HCEC 1CT (cell line): Measurements from ENCODE around the gene ABLIM1.
A peak's percentile ranks its signal among the peaks of the same experiment; 100 is the strongest.

Source experiments
- DNase-seq: peaks from one replicate; pipeline ENCODE4 v3.0.0-alpha.2; 2017

The ABLIM1 gene

GRCh38 chr10:114436941-114437340 lies 221.1 kb downstream of the ABLIM1 start:
- DNase-seq = no peak

GRCh38 chr10:114432566-114433093 lies 225.4 kb downstream of the ABLIM1 start:
- peak; percentile 7 for DNase-seq

DNA sequence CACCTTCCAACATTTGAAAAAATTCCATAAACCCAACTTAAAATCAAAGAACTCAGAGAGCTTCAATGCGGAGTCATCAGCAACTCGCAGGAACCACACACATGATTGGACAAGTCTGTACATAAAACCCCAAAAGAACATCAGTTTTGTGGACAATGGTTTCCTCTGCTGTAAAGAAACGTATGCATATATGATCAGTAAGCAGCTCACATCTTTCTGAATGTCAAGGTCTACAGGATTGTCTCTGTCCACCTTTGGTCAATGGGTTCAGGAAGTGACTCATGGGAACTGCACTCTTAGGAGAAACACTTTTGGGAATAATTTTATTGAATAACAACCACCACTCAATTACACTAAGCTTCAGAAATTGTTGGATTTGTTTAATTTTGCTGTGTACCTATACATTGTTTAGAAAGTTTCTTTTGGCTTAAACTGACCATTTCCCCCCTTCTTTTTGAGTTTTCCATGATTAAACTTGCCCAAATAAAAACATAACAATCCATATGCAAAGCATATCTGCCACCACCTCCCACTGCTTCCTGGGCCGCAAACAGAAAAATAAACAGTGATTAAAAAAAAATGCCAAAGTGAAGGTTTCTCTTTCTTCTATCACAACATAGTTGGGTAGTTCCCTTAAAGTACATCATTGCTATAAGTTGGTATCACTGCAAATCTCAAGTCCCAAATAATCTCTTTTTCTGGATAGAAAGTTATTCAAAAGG lies 226.5 kb downstream of the ABLIM1 start:
- DNase-seq = no peak

DNA sequence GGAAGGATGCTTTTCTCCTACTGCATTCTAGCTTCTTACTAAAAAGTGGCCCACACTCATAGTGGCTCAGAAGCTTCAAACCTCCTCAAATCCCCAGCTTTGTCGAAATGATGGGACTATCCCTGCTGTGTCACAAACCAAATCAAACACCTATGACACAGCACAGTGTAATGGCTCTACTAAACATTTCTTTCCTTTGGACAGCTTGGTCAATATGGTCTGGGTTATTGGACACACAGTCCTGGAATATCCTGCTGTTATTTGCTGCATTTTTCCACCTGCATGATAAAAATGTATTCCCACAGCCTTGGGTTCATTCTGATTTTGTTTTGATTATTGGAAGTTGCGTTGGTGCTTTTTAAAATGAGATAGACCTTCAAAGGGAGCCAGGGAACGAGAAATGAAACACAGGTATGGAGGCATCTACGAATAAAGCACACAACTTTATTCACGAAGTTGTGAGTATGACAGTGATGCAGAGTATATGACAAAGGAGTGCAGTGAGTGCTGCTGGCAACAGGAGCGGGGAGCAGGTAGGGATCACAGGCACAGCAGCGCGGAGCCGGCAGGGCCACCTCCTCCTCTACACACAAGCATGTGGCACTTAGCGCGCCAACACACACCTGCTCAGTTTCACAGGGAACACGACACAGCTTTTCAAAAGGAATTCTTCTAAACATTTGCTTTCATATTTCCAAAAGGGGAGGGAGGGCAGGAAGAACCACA lies 227.2 kb downstream of the ABLIM1 start:
- no peak for DNase-seq

DNA sequence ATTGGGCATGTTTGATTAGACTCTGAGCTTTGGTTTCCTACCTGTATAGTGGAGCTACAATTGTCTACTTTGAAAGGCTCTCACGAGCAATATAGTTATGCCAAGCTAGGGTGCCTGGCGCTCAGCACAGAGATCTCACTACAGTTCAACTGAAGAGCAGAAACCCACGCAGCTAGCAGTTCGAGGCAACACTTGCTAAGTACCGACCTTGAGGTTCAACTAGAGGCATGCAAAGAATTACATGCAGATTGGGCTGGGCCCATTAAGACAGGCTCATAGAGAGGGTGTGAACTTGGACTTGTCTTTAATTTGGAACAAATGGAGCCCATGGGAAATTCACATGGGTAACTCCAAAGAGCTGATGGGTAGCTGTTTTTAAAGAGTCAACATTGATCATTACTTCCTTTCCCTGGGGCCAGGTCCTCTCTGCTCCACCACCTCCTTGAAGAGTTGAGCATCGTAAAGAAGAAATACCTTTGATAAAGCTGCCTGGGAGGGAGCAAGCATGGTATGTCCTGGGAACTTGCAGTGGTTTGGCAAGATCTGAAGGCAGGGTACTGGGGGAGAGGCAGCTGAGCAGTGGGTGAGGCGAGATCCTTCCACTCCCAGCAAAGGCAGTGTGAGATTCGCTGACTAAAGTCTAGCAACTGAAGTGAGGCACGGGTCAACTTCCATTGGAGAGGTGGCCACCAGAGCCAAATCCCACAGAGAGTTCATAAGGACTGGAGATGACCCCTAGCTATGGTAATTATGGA lies 228.3 kb downstream of the ABLIM1 start:
- no peak for DNase-seq

DNA sequence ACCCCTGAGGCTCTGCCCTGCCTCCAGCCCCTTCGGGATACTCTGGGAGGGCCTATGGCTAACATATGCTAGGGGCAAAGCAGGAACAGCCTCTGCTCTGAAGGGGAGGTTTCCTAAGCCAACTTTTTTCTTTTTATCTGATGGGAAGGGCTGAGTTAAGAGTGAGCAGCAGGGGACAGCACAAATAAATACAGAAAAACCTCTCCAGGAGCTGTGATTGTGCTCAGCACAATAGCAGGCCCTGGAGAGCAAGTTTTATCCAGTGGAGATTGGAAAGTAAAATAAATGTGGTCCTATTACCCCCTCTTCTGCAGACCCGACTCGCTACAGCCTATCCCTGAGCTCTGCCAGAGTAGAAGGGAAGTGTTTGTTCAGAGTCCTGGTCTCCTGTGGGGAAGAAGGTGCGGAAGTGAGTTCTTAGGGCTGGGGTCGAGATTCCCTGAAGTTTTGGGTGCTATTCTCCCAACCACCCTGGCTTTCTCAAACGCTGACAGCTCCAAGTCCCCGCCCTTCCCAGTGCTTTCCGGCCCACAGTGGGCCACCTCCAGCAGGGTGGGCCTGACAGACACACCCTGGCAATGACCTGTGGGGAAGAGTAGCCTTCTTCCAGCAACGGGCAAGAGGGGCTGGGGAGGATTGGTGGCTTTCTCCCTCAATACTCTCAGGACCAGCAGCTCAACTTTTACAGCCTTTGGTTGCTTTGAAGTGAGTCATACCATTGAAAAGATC lies 230.8 kb downstream of the ABLIM1 start:
- DNase-seq = no peak

DNA sequence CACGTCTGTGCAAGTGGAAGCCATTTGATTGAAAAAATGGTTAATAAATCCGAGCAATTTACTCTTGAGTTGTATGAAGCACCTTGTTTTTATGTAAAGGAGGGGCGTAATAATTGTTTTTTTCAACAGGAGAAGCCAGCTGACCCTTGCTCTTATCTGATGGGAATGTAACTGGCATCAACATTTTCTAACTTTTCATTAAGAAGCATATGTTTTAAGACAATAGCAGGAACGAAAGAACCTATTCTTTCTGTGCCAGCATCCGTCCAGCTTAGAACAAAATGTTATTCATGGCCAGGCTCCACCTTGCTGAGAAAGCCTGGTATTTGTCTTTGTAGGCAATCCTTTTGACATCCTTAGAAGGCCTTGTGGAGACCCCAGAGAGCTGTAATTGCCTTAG lies 231.6 kb downstream of the ABLIM1 start:
- no peak for DNase-seq

- DNase-seq = no peak
Measured at GRCh38 chr10:114420811-114421485, 237.1 kb downstream of the ABLIM1 start.

GRCh38 chr10:114418109-114418508 lies 240.0 kb downstream of the ABLIM1 start:
- no peak for DNase-seq

- no peak for DNase-seq
Measured at GRCh38 chr10:114412907-114413797, 244.9 kb downstream of the ABLIM1 start.

- DNase-seq = no peak
Measured at GRCh38 chr10:114408968-114409444, 249.1 kb downstream of the ABLIM1 start.

GRCh38 chr10:114408112-114408967 lies 249.7 kb downstream of the ABLIM1 start:
- DNase-seq = no peak

GRCh38 chr10:114406455-114406854 lies 251.6 kb downstream of the ABLIM1 start:
- no peak for DNase-seq

GRCh38 chr10:114405011-114405350 lies 253.1 kb downstream of the ABLIM1 start:
- no peak for DNase-seq

GRCh38 chr10:114404171-114405010 lies 253.7 kb downstream of the ABLIM1 start, which contains the start of gene AFAP1L2:
Gene AFAP1L2, minus strand, starts transcription at chr10:114404502. Its CDS starts 47 bp downstream, at chr10:114404455.
- no peak for DNase-seq

GRCh38 chr10:114403541-114404161 lies 254.4 kb downstream of the ABLIM1 start:
- no peak for DNase-seq

GRCh38 chr10:114402871-114403540 lies 255.1 kb downstream of the ABLIM1 start:
- no peak for DNase-seq

GRCh38 chr10:114402233-114402632 lies 255.8 kb downstream of the ABLIM1 start:
- no peak for DNase-seq
